MM.1S (cell line): ENCODE data around the gene MAGI1.

Source experiments
- EZH2 ChIP-seq: fragments of 300-600 bp; sonication (generic); optimal IDR thresholded peaks from 2 replicates; pipeline ENCODE3; 2017; ENCODE audit warnings: low read depth, mild to moderate bottlenecking, antibody characterized with exemption, low read length, mixed read lengths
- EZH2phosphoT487 ChIP-seq: fragments of 300-600 bp; sonication (generic); IDR thresholded peaks from 2 replicates; pipeline ENCODE4 v1.6.1; 2018; ENCODE audit warnings: antibody characterized with exemption, low read length
- TF ChIP-seq, protein P1 (sequence below): fragments of 300-600 bp; sonication (generic); IDR thresholded peaks from 2 replicates; pipeline ENCODE4 v1.5.1; 2016; ENCODE audit warnings: antibody characterized with exemption, low read length, mixed read lengths

DNA sequence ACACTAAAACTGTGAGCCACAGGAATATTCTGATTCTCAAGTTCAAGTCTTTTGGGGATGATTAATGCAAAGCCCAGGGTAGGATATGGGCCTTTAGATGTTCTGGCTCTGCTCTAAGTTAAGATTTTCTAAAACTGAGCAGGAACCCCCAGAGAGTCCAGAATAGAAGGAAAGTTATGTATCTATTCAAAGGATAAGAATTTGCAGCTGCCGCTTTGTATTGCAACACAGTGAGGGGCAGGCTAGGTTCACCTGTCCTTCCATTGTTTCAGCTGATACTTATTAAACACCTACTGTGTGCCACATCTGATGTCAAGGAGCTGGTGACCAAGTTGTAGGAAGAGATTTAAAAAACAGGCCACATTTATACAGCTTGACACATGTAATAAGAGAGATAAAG is 290.4 kb downstream of the MAGI1 start:
- TF ChIP-seq, protein P1, sequence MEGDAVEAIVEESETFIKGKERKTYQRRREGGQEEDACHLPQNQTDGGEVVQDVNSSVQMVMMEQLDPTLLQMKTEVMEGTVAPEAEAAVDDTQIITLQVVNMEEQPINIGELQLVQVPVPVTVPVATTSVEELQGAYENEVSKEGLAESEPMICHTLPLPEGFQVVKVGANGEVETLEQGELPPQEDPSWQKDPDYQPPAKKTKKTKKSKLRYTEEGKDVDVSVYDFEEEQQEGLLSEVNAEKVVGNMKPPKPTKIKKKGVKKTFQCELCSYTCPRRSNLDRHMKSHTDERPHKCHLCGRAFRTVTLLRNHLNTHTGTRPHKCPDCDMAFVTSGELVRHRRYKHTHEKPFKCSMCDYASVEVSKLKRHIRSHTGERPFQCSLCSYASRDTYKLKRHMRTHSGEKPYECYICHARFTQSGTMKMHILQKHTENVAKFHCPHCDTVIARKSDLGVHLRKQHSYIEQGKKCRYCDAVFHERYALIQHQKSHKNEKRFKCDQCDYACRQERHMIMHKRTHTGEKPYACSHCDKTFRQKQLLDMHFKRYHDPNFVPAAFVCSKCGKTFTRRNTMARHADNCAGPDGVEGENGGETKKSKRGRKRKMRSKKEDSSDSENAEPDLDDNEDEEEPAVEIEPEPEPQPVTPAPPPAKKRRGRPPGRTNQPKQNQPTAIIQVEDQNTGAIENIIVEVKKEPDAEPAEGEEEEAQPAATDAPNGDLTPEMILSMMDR = no peak
- TF ChIP-seq EZH2 (no peak), EZH2phosphoT487 (no peak)
